Immature natural killer cell (primary cell): ENCODE measurements around the gene MORF4L1. TPM values are rescaled to one million over a fixed set of nuclear protein-coding genes. Genes with fewer than 3 reads are reported as not detected.
"Not testable (repeated sequence)": the region's sequence is repeated elsewhere in the genome, so short reads cannot be mapped to it uniquely, and the experiment has no call there.

Experiments used
- DNase-seq, 3 donors: peaks; one replicate each; pipeline ENCODE4 v3.0.0; 2022; ENCODE audit warnings: mixed read lengths in 1 of 3
- H3K27ac Mint-ChIP-seq, 6 donors: one replicate each; pipeline ENCODE4 v1.8.0; 2020; ENCODE audit warnings: mixed read lengths in 6 of 6, mild to moderate bottlenecking in 5 of 6, inconsistent platforms in 4 of 6, moderate library complexity in 3 of 6
- H3K27me3 Mint-ChIP-seq, 3 donors: one replicate each; pipeline ENCODE4 v1.8.0; 2020 to 2021; ENCODE audit warnings: low read depth in 3 of 3, mild to moderate bottlenecking in 3 of 3, mixed read lengths in 3 of 3, moderate library complexity in 3 of 3, inconsistent platforms in 1 of 3
- H3K36me3 Mint-ChIP-seq, 3 donors: one replicate each; pipeline ENCODE4 v1.8.0; 2020; ENCODE audit warnings: mixed read lengths in 3 of 3, inconsistent platforms in 2 of 3, mild to moderate bottlenecking in 2 of 3
- H3K4me1 Mint-ChIP-seq, 2 donors: one replicate each; pipeline ENCODE4 v1.8.0; 2020; ENCODE audit warnings: inconsistent platforms in 2 of 2, mild to moderate bottlenecking in 2 of 2, mixed read lengths in 2 of 2, moderate library complexity in 1 of 2
- H3K4me3 Mint-ChIP-seq, 5 donors: one replicate each; pipeline ENCODE4 v1.8.0; 2020; ENCODE audit warnings: mild to moderate bottlenecking in 5 of 5, mixed read lengths in 5 of 5, inconsistent platforms in 3 of 5, moderate library complexity in 3 of 5
- H3K9me3 Mint-ChIP-seq, 6 donors: one replicate each; pipeline ENCODE4 v1.8.0; 2020; ENCODE audit warnings: mild to moderate bottlenecking in 6 of 6, mixed read lengths in 6 of 6, inconsistent platforms in 4 of 6, moderate library complexity in 3 of 6
- polyA plus RNA-seq, 3 donors: library from polyadenylated mRNA; unstranded; fragments of 300-500 nt; fragmentation: Illumina TruSeq; gene quantifications; one replicate each; pipeline ENCODE4 v1.2.3, GENCODE V29; 2021

MORF4L1 gene
- polyA plus RNA-seq, 3 donors from 2014 or later: 235 to 280 (median 253) TPM

- H3K4me3 Mint-ChIP-seq: peak overlapping the region; percentile 92 to 100 (median 100)
- peak overlapping the region; percentile 98 to 100 (median 100) for H3K27ac Mint-ChIP-seq
- peaks cover 51 to 53% of the 10 kb centered on the region in 2 donors for H3K4me1 Mint-ChIP-seq
- peaks cover 23 to 36% (median 26%) of the 10 kb centered on the region in 3 donors for H3K27me3 Mint-ChIP-seq
- H3K9me3 Mint-ChIP-seq: peaks cover 0 to 1% (median 0%) of the 10 kb centered on the region in 6 donors
- DNase-seq: peak; percentile 89 to 90 (median 90)
- no peaks in the 10 kb centered on the region for H3K36me3 Mint-ChIP-seq
Measured at GRCh38 chr15:78872972-78873792, 492 bp downstream of the MORF4L1 start.

GRCh38 chr15:78873793-78874765 lies 1.4 kb downstream of the MORF4L1 start:
- peaks cover 23 to 33% (median 26%) of the 10 kb centered on the region in 3 donors for H3K27me3 Mint-ChIP-seq
- H3K4me1 Mint-ChIP-seq: peaks cover 59 to 62% of the 10 kb centered on the region in 2 donors
- peak overlapping the region; percentile 92 to 100 (median 100) for H3K4me3 Mint-ChIP-seq
- peak overlapping the region; percentile 98 to 100 (median 100) for H3K27ac Mint-ChIP-seq
- DNase-seq: peak; percentile 23 to 50 (median 46)
- H3K9me3 Mint-ChIP-seq: peaks cover 0 to 1% (median 0%) of the 10 kb centered on the region in 6 donors
- H3K36me3 Mint-ChIP-seq: no peaks in the 10 kb centered on the region

GRCh38 chr15:78875107-78875914 lies 2.6 kb downstream of the MORF4L1 start:
- Mint-ChIP-seq H3K4me1 (peaks cover 69 to 74% of the 10 kb centered on the region in 2 donors), H3K27ac (peak overlapping the region; percentile 98 to 100 (median 100)), H3K36me3 (no peaks in the 10 kb centered on the region), H3K4me3 (peak overlapping the region; percentile 92 to 100 (median 100)), H3K27me3 (peaks cover 23 to 31% (median 26%) of the 10 kb centered on the region in 3 donors), H3K9me3 (peaks cover 0 to 1% (median 0%) of the 10 kb centered on the region in 6 donors)
- no peak for DNase-seq

- H3K9me3 Mint-ChIP-seq, H3K27ac Mint-ChIP-seq, DNase-seq, H3K36me3 Mint-ChIP-seq: not testable (repeated sequence)
- H3K4me1 Mint-ChIP-seq: peaks cover 80 to 85% of the 10 kb centered on the region in 2 donors
- peak overlapping the region in 4 of 5 donors; percentile 25 to 76 (median 38) for H3K4me3 Mint-ChIP-seq
- peaks cover 22 to 28% (median 23%) of the 10 kb centered on the region in 3 donors for H3K27me3 Mint-ChIP-seq
Measured at GRCh38 chr15:78876954-78877353, 4.3 kb downstream of the MORF4L1 start.

GRCh38 chr15:78878356-78878755 lies 5.7 kb downstream of the MORF4L1 start:
- Mint-ChIP-seq H3K27me3 (peaks cover 8 to 15% (median 11%) of the 10 kb centered on the region in 3 donors), H3K9me3 (no peaks in the 10 kb centered on the region), H3K36me3 (peaks cover 0 to 6% (median 3%) of the 10 kb centered on the region in 3 donors), H3K4me1 (peaks cover 88 to 99% of the 10 kb centered on the region in 2 donors), H3K4me3 (peak overlapping the region; percentile 3 to 70 (median 53)), H3K27ac (peak overlapping the region in 5 of 6 donors; percentile 2 to 82 (median 46))
- no peak for DNase-seq

- Mint-ChIP-seq H3K9me3 (no peaks in the 10 kb centered on the region), H3K36me3 (peaks cover 4 to 10% (median 7%) of the 10 kb centered on the region in 3 donors), H3K4me1 (peaks cover 79 to 93% of the 10 kb centered on the region in 2 donors), H3K27ac (peak overlapping the region in 4 of 6 donors; percentile 26 to 80 (median 53)), H3K4me3 (peak overlapping the region in 4 of 5 donors; percentile 10 to 66 (median 44)), H3K27me3 (peaks cover 0 to 5% (median 0%) of the 10 kb centered on the region in 3 donors)
- no peak for DNase-seq
Measured at GRCh38 chr15:78879517-78880241, 7.0 kb downstream of the MORF4L1 start.

- Mint-ChIP-seq H3K9me3 (no peaks in the 10 kb centered on the region), H3K27ac (no peak overlapping the region), H3K36me3 (peaks cover 4 to 14% (median 7%) of the 10 kb centered on the region in 3 donors), H3K4me1 (peaks cover 79 to 93% of the 10 kb centered on the region in 2 donors), H3K27me3 (peaks cover 0 to 5% (median 0%) of the 10 kb centered on the region in 3 donors), H3K4me3 (peak overlapping the region in 1 of 5 donors; percentile 64)
- no peak for DNase-seq
Measured at GRCh38 chr15:78880242-78880533, 7.5 kb downstream of the MORF4L1 start.

GRCh38 chr15:78880813-78881212 lies 8.1 kb downstream of the MORF4L1 start:
- Mint-ChIP-seq H3K4me1 (peaks cover 77 to 93% of the 10 kb centered on the region in 2 donors), H3K36me3 (peaks cover 4 to 17% (median 7%) of the 10 kb centered on the region in 3 donors), H3K4me3 (peak overlapping the region in 1 of 5 donors; percentile 41), H3K27me3 (peaks cover 0 to 5% (median 0%) of the 10 kb centered on the region in 3 donors), H3K9me3 (no peaks in the 10 kb centered on the region), H3K27ac (peak overlapping the region in 2 of 6 donors; percentile 43 to 49)
- no peak for DNase-seq

GRCh38 chr15:78881681-78882080 lies 9.0 kb downstream of the MORF4L1 start:
- DNase-seq: no peak
- no peaks in the 10 kb centered on the region for H3K9me3 Mint-ChIP-seq
- H3K27ac Mint-ChIP-seq: peak overlapping the region in 1 of 6 donors; percentile 23
- H3K4me1 Mint-ChIP-seq: peaks cover 74 to 92% of the 10 kb centered on the region in 2 donors
- peak overlapping the region in 1 of 5 donors; percentile 59 for H3K4me3 Mint-ChIP-seq
- peaks cover 11 to 25% (median 12%) of the 10 kb centered on the region in 3 donors for H3K36me3 Mint-ChIP-seq
- H3K27me3 Mint-ChIP-seq: peaks cover 0 to 3% (median 0%) of the 10 kb centered on the region in 3 donors

GRCh38 chr15:78889000-78889399 lies 16.3 kb downstream of the MORF4L1 start:
- peaks cover 23 to 43% of the 10 kb centered on the region in 2 donors for H3K4me1 Mint-ChIP-seq
- H3K27me3 Mint-ChIP-seq: peaks cover 0 to 6% (median 0%) of the 10 kb centered on the region in 3 donors
- DNase-seq: no peak
- H3K4me3 Mint-ChIP-seq: no peak overlapping the region
- H3K27ac Mint-ChIP-seq: no peak overlapping the region
- H3K9me3 Mint-ChIP-seq: no peaks in the 10 kb centered on the region
- peaks cover 18 to 51% (median 29%) of the 10 kb centered on the region in 3 donors for H3K36me3 Mint-ChIP-seq

GRCh38 chr15:78893538-78893937 lies 20.8 kb downstream of the MORF4L1 start:
- Mint-ChIP-seq H3K4me3 (no peak overlapping the region), H3K36me3 (peaks cover 20 to 43% (median 33%) of the 10 kb centered on the region in 3 donors), H3K27ac (no peak overlapping the region)

GRCh38 chr15:78895471-78895870 lies 22.8 kb downstream of the MORF4L1 start:
- Mint-ChIP-seq H3K4me1 (peaks cover 8 to 27% of the 10 kb centered on the region in 2 donors), H3K27ac (no peak overlapping the region), H3K9me3 (no peaks in the 10 kb centered on the region), H3K27me3 (peaks cover 4 to 5% (median 5%) of the 10 kb centered on the region in 3 donors), H3K4me3 (no peak overlapping the region), H3K36me3 (peaks cover 20 to 52% (median 43%) of the 10 kb centered on the region in 3 donors)
- DNase-seq: no peak

More at GRCh38 chr15:78893538-78893937, 20.8 kb downstream of the MORF4L1 start:
- Mint-ChIP-seq H3K27me3 (peaks cover 0 to 4% (median under 1%) of the 10 kb centered on the region in 3 donors), H3K9me3 (no peaks in the 10 kb centered on the region), H3K4me1 (peaks cover 6 to 16% of the 10 kb centered on the region in 2 donors)
- no peak for DNase-seq
